Measurements from ENCODE around the gene VKORC1L1.
"Not testable (repeated sequence)": the region's sequence is repeated elsewhere in the genome, so short reads cannot be mapped to it uniquely, and the experiment has no call there.

VKORC1L1 gene

GRCh38 chr7:65885533-65885932 is 12.7 kb downstream of the VKORC1L1 start:
- not testable (repeated sequence) for DNase-seq

DNA sequence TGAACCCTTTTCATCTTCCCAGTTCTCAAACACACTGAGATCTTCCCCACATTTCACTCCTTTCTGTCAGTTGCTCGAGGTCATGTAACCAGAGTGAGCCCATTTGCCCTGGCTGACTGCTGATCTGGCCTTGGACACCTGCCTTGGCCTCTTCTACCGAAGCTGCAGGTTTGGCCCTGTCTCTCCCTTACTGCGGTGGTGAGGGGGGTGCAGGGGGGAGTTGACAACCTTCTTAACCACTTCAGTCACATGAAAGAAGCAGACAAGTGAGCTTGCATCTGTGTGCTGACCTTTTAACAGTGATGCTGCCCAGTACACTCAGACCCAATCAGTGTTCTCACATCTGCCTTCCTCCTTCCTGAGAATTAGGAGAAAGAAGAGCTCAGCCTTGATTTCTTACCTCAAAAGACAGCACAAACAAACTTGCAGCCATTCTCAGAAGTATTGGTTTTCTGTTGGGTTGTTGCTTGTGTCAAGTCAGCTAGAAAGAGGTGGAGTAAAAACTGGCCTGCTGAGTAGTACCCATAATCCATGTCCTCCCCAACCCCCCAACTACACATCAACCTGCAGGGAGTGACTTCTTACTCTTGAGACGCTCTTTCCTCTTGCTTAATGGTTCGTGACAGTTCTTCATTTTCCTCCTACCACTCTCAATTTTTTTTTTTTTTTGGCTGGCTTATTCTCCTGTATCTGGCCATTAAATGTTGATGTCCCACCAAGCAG is 15.7 kb downstream of the VKORC1L1 start:
- not testable (repeated sequence) for DNase-seq

DNA sequence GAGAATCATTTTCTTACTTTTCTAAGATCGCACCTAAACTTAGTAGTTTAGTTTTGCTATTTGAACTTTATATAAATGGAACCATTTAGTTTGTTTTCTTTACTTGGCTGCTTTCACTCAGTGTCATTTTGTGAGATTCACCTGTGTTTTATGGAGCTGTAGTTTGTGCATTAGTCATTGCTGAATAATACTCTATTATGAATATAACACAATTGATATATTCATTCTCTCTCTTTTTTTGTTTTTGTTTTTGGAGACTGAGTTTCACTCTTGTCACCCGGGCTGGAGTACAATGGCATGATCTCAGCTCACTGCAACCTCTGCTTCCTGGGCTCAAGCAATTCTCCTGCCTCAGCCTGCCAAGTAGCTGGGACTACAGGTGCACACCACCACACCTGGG is 16.8 kb downstream of the VKORC1L1 start:
- DNase-seq, result not testable (repeated sequence)

GRCh38 chr7:65892161-65892560 is 19.3 kb downstream of the VKORC1L1 start:
- DNase-seq, result no peak

- no peak for DNase-seq
Measured at GRCh38 chr7:65892835-65893234, 20.0 kb downstream of the VKORC1L1 start.

DNA sequence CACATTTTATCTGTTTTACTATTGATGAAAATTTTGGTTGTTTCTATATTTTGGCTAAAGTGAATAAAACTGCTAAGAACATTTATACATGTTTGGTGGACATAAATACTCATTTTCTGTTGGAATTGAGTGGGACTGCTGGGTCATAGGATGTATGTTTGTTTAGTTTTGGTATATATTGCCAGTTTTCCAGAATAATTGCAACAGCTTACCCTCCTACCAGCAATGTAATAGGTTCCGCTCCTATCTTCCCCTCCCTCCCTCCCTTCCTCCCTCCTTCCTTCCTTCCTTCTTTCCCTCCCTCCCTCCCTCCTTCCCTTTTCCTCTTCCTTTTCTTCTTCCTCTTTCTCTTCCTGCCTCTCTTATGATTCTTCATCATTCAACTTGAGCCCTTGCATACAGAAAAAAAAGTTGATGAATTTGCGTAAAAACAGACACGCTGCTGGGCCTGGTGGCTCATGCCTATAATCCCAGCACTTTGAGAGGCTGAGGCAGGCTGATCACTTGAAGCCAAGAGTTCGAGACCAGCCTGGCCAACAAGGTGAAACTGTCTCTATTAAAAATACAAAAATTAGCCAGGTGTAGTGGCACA is 23.5 kb downstream of the VKORC1L1 start:
- no peak for DNase-seq

- DNase-seq, result not testable (repeated sequence)
Measured at GRCh38 chr7:65897289-65897688, 24.4 kb downstream of the VKORC1L1 start.

DNA sequence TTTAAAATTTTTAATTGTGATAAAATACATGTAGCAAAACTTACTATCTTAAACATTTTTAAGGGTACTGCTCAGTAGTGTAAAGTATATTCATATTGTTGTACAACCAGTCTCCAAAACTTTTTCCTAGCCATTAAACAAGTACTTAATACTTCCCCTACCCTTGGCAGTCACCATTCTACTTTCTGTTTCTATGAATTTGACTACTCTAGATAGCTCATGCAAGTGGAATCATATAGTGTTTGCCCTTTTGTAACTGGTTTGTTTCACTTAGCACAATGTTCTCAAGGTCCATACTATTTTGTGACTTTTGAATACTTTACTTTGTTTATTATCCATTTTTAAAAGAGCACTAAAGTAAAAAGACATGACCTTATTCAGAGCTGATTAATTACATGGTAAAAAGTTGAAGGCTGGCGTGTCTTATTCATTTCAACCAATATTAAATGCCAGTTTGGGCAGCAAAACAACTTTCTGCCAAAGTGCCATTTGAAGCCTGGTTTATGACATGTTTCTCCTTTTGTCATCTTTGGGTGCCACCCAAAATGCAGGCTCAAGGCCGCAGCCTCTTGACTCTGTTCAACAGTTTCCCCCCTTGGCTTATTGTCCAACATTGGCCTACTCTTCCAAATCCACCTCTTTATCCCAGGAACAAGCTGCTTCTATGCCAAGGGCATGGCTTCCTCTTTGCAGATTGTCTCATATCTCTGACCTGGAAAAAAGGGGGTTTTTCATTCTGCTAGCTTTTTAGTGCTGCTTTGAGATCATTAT is 26.0 kb downstream of the VKORC1L1 start:
- DNase-seq, result not testable (repeated sequence)

GRCh38 chr7:65902306-65902705 is 29.4 kb downstream of the VKORC1L1 start:
- no peak for DNase-seq

- no peak for DNase-seq
Measured at GRCh38 chr7:65907501-65908198, 34.8 kb downstream of the VKORC1L1 start.

- no peak for DNase-seq
Measured at GRCh38 chr7:65910237-65910636, 37.4 kb downstream of the VKORC1L1 start.

GRCh38 chr7:65912237-65912636 is 39.4 kb downstream of the VKORC1L1 start:
- no peak for DNase-seq

DNA sequence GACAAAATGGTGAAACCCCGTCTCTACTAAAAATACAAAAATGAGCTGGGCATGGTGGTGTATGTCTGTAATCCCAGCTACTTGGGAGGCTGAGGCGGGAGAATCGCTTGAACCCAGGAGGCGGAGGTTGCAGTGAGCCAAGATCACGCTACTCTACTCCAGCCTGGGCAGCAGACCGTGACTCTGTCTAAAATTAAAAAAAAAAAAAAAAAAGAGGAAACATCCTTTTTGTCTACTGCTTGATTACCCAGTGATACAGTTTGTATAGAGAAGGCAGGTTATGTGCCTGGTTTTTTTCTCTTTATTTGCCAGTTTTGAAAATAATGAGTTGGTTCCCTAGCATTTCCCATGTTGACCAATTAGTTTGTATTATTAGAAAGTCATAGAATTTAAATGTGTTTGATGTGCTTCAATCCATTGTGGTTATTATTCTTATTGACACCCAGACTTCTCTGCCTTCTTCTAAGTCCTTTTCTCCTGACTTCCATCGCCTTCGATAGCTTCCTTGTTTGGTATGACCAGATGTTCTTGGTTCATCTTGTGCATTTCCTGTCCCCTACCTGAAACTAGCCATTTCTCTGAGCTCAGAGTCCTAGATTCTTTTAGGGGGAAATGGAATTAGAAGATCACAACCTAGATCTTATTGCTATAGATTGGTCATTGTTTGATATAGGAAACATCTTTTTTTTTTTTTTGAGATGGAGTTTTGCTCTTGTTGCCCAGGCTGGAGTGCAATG is 43.2 kb downstream of the VKORC1L1 start:
- no peak for DNase-seq

GRCh38 chr7:65923316-65923715 is 50.4 kb downstream of the VKORC1L1 start:
- DNase-seq, result no peak

- no peak for DNase-seq
Measured at GRCh38 chr7:65924193-65924592, 51.3 kb downstream of the VKORC1L1 start.

DNA sequence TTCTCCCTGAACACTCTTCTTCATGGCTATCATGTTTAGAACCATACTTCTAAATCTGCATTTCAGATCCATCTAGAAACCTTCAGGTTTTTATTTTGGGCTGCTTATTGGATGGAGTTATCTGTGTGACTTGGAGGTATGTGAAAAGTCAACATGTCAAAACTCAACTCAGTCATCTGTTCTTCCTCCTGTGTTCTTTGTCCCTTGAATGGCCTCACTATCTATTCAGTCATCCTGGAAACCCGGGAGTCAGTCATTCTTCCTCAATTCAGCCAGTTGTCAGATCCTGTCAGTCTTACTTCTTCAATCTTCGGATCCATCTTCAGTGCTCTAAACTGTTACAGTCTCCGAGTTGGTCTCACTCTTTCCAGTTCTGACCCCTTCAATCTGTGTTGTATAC is 52.2 kb downstream of the VKORC1L1 start:
- DNase-seq, result no peak

DNA sequence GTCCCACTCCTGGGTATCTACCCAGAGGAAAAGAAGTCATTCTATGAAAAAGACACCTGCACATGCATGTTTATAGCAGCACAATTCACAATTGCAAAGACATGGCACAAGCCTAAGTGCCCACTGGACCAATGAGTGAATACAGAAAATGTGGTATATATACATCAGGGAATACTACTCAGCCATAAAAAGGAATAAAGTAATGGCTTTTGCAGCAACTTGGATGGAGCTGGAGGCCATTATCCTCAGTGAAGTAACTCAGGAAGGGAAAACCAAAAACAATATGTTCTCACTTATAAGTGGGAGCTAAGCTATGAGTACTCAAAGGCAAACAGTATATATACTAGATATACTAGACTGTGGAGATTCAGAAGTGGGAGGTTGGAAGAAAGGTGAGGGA is 53.7 kb downstream of the VKORC1L1 start:
- no peak for DNase-seq

DNA sequence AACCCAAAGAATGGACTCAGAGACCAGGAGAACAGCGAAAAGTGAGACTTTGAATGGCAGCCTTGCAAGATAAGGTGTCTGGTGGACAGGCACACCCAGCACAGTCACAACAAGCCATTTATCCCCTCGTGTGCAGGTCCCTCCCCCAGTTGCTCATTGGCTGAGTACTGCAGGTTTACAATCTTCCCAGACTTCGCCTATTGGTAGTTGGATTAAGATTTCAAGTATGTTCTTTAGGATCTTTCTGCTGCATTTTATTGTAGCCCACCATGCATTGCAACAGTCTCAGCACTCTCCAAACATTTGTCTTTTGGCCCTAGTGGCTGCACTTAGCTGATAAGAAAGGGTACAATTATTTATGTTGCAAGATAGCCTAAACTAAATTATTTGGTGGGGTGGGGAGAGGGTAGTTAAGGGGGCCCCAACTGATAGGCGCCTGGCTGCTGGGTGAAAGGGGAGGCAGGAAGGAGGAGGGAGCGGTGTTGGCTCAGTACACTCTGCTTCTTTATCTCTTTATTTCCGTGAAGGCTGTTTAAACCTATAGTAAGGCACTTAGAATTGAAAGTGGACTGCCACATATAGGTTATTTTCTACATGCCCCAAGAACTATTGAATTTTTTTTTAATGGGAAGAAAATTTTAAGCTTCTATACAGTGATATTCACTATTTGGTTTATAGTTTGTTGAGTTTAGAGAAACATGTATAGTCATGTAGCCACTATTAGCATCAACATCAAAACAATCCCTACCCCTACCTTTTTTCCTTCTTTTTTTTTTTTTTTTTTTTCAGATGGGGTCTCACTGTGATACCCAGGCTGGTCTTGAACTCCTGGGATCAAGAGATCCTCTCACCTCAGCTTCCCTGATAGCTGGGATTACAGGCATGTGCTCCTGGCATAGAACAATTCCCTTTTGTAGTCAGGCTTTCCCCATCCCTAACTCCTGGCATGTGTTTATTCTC is 54.9 kb downstream of the VKORC1L1 start:
- no peak for DNase-seq

- no peak for DNase-seq
Measured at GRCh38 chr7:65931685-65932084, 58.8 kb downstream of the VKORC1L1 start.

DNA sequence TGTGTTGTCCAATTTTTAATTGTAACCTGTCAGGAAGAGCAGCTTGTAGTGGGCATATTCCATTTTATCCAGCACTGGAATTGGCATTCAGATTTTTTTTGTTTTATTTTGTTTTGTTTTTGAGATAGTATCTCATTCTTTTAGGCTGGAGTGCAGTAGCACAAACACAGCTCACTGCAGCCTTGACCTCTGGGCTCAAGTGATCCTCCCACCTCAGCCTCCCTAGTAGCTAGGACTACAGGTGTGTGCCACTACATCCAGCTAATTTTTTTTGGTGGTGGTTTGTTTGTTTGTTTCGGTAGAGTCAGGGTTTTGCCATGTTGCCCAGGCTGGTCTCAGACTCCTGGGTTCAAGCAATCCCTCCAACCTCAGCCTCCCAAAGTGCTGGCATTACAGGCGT is 64.4 kb downstream of the VKORC1L1 start:
- no peak for DNase-seq

GRCh38 chr7:65938336-65938895 is 65.5 kb downstream of the VKORC1L1 start:
- no peak for DNase-seq
